GM12873 (cell line): ENCODE results near the gene TEX51.

Source experiments
- CTCF ChIP-seq: IDR thresholded peaks from 2 replicates; pipeline ENCODE4 v1.5.1; 2012; ENCODE audit warnings: low read depth, mild to moderate bottlenecking, moderate library complexity, low read length, control low read depth; ENCODE audit not compliant: insufficient read depth; ENCODE audit errors: missing control alignments

TEX51 gene

GRCh38 chr2:126893153-126893552 is 5.5 kb upstream of the TEX51 start:
- no peak for TF ChIP-seq CTCF

- TF ChIP-seq CTCF: no peak
Observed at GRCh38 chr2:126893606-126894005, 5.1 kb upstream of the TEX51 start.

- TF ChIP-seq CTCF: no peak
Observed at GRCh38 chr2:126894082-126894481, 4.6 kb upstream of the TEX51 start.

GRCh38 chr2:126894585-126895182 is 4.0 kb upstream of the TEX51 start:
- no peak for TF ChIP-seq CTCF

GRCh38 chr2:126895336-126895735 is 3.4 kb upstream of the TEX51 start:
- no peak for TF ChIP-seq CTCF

GRCh38 chr2:126896471-126896870 is 2.2 kb upstream of the TEX51 start:
- TF ChIP-seq CTCF: no peak

- TF ChIP-seq CTCF: no peak
Observed at GRCh38 chr2:126899616-126900185, 1.0 kb downstream of the TEX51 start.
